Astrocyte of the hippocampus (primary cell): ENCODE measurements around the gene GALNS.

Source experiments
- DNase-seq: peaks from one replicate; pipeline ENCODE4 v3.0.0; 2011; ENCODE audit warnings: low read depth, low spot score

The GALNS gene

GRCh38 chr16:88857728-88858339 is 1.1 kb upstream of the GALNS start:
- peak; percentile 90 for DNase-seq

- DNase-seq, result no peak
These were observed 472 bp downstream of the GALNS start for GRCh38 chr16:88856122-88856827.

GRCh38 chr16:88855736-88856121 is 1.0 kb downstream of the GALNS start:
- DNase-seq, result no peak

- DNase-seq, result no peak
These were observed 1.6 kb downstream of the GALNS start for GRCh38 chr16:88855176-88855575.

GRCh38 chr16:88854306-88855111 is 2.2 kb downstream of the GALNS start:
- DNase-seq, result no peak

GRCh38 chr16:88853325-88853941 is 3.3 kb downstream of the GALNS start:
- no peak for DNase-seq

- DNase-seq, result no peak
These were observed 5.1 kb downstream of the GALNS start for GRCh38 chr16:88851616-88852015.

- DNase-seq, result no peak
These were observed 6.1 kb downstream of the GALNS start for GRCh38 chr16:88850531-88851199.

GRCh38 chr16:88848557-88848956 is 8.2 kb downstream of the GALNS start:
- no peak for DNase-seq

GRCh38 chr16:88847654-88848053 is 9.1 kb downstream of the GALNS start:
- no peak for DNase-seq

GRCh38 chr16:88846088-88846487 is 10.7 kb downstream of the GALNS start:
- DNase-seq, result no peak

GRCh38 chr16:88844419-88845036 is 12.2 kb downstream of the GALNS start:
- DNase-seq, result no peak

- DNase-seq, result no peak
These were observed 13.5 kb downstream of the GALNS start for GRCh38 chr16:88843256-88843655.

GRCh38 chr16:88842806-88843205 is 13.9 kb downstream of the GALNS start:
- DNase-seq, result no peak

GRCh38 chr16:88842308-88842756 is 14.4 kb downstream of the GALNS start:
- no peak for DNase-seq

- DNase-seq, result no peak
These were observed 15.0 kb downstream of the GALNS start for GRCh38 chr16:88841521-88842307.

GRCh38 chr16:88840600-88841215 is 16.0 kb downstream of the GALNS start:
- no peak for DNase-seq

- DNase-seq, result no peak
These were observed 16.8 kb downstream of the GALNS start for GRCh38 chr16:88839745-88840599.

GRCh38 chr16:88839026-88839529 is 17.7 kb downstream of the GALNS start:
- DNase-seq, result no peak
